Liver (tissue), 9 donors: ENCODE measurements around the gene CC2D2A. TPM values are rescaled to one million over a fixed set of nuclear protein-coding genes. Genes with fewer than 3 reads are reported as not detected.

ENCODE experiments used
- DNase-seq: peaks from one replicate; pipeline ENCODE4 v3.0.0-alpha.2; 2017; ENCODE audit warnings: low spot score
- H3K27ac ChIP-seq, 2 donors: one replicate each; pipeline ENCODE4 v1.7.0; 2013; ENCODE audit warnings: inconsistent platforms in 2 of 2, low read length in 2 of 2, control low read depth in 1 of 2, low read depth in 1 of 2, mild to moderate bottlenecking in 1 of 2
- H3K27me3 ChIP-seq, 4 donors: one replicate each; pipeline versions ENCODE4 v1.6.1 to v1.7.0; 2013; ENCODE audit warnings: low read length in 3 of 4, inconsistent platforms in 1 of 4, mild to moderate bottlenecking in 1 of 4, moderate library complexity in 1 of 4; ENCODE audit not compliant: control insufficient read depth in 4 of 4, insufficient read depth in 4 of 4
- H3K36me3 ChIP-seq, 4 donors: one replicate each; pipeline versions ENCODE4 v1.6.1 to v1.7.0; 2013; ENCODE audit warnings: low read length in 3 of 4, mild to moderate bottlenecking in 3 of 4, low read depth in 1 of 4, moderate library complexity in 1 of 4; ENCODE audit not compliant: control insufficient read depth in 4 of 4, insufficient read depth in 3 of 4
- H3K4me1 ChIP-seq, 4 donors: one replicate each; pipeline versions ENCODE4 v1.6.1 to v1.7.0; 2013; ENCODE audit warnings: low read length in 3 of 4, mild to moderate bottlenecking in 3 of 4, moderate library complexity in 1 of 4; ENCODE audit not compliant: control insufficient read depth in 4 of 4, insufficient read depth in 4 of 4
- H3K4me3 ChIP-seq, 3 donors: one replicate each; pipeline versions ENCODE4 v1.6.1 to v1.7.0; 2013; ENCODE audit warnings: low read length in 3 of 3, control low read depth in 1 of 3, low read depth in 1 of 3, mild to moderate bottlenecking in 1 of 3
- H3K9ac ChIP-seq, 2 donors: one replicate each; pipeline ENCODE4 v1.7.0; 2013; ENCODE audit warnings: low read length in 2 of 2, mild to moderate bottlenecking in 2 of 2, moderate library complexity in 2 of 2, control low read depth in 1 of 2, low read depth in 1 of 2
- H3K9me3 ChIP-seq, 4 donors: one replicate each; pipeline versions ENCODE4 v1.6.1 to v1.7.0; 2013; ENCODE audit warnings: low read length in 3 of 4; ENCODE audit not compliant: control insufficient read depth in 4 of 4
- ATF3 ChIP-seq: IDR thresholded peaks from 2 replicates; pipeline ENCODE4 v1.6.1; 2016; ENCODE audit warnings: antibody characterized with exemption
- CTCF ChIP-seq: fragments of 150-350 bp; IDR thresholded peaks from 2 replicates; pipeline ENCODE4 v1.5.1; 2017; ENCODE audit warnings: improper control_type of control experiment, low read depth, low read length; ENCODE audit not compliant: missing input control
- EGR1 ChIP-seq, 2 donors: IDR thresholded peaks; 2 replicates each; pipeline ENCODE4 v1.6.1; 2016 to 2018; ENCODE audit warnings: antibody characterized with exemption in 2 of 2, low read depth in 2 of 2
- FOXA1 ChIP-seq: IDR thresholded peaks from 2 replicates; pipeline ENCODE4 v1.6.1; 2016; ENCODE audit warnings: antibody characterized with exemption
- GABPA ChIP-seq, 2 donors: IDR thresholded peaks in 1 of 2; conservative IDR thresholded peaks in 1 of 2; 2 replicates each; pipeline ENCODE4 v1.6.1; 2016; ENCODE audit warnings: antibody characterized with exemption in 2 of 2, mild to moderate bottlenecking in 1 of 2, moderate library complexity in 1 of 2
- HNF4A ChIP-seq, 2 donors: conservative IDR thresholded peaks; 2 replicates each; pipeline ENCODE4 v1.6.1; 2016; ENCODE audit warnings: antibody characterized with exemption in 2 of 2, mild to moderate bottlenecking in 2 of 2
- HNF4G ChIP-seq: IDR thresholded peaks from 2 replicates; pipeline ENCODE4 v1.6.1; 2016; ENCODE audit warnings: antibody characterized with exemption
- JUND ChIP-seq, 2 donors: IDR thresholded peaks; 2 replicates each; pipeline ENCODE4 v1.6.1; 2016; ENCODE audit warnings: antibody characterized with exemption in 2 of 2
- MAX ChIP-seq: IDR thresholded peaks from 2 replicates; pipeline ENCODE4 v1.6.1; 2016; ENCODE audit warnings: antibody characterized with exemption
- NR2F2 ChIP-seq: IDR thresholded peaks from 2 replicates; pipeline ENCODE4 v1.6.1; 2016; ENCODE audit warnings: antibody characterized with exemption
- RAD21 ChIP-seq, 2 donors: IDR thresholded peaks; 2 replicates each; pipeline ENCODE4 v1.6.1; 2016; ENCODE audit warnings: antibody characterized with exemption in 2 of 2, mild to moderate bottlenecking in 2 of 2
- REST ChIP-seq: IDR thresholded peaks from 2 replicates; pipeline ENCODE4 v1.6.1; 2016; ENCODE audit warnings: antibody characterized with exemption, mild to moderate bottlenecking
- RXRA ChIP-seq, 2 donors: IDR thresholded peaks; 2 replicates each; pipeline ENCODE4 v1.6.1; 2017 to 2018; ENCODE audit warnings: antibody characterized with exemption in 2 of 2, mild to moderate bottlenecking in 1 of 2
- TAF1 ChIP-seq: conservative IDR thresholded peaks from 2 replicates; pipeline ENCODE4 v1.6.1; 2016; ENCODE audit warnings: antibody characterized with exemption, mild to moderate bottlenecking
- YY1 ChIP-seq: IDR thresholded peaks from 2 replicates; pipeline ENCODE4 v1.6.1; 2016; ENCODE audit warnings: antibody characterized with exemption, mild to moderate bottlenecking
- ZBTB33 ChIP-seq: IDR thresholded peaks from 2 replicates; pipeline ENCODE4 v1.6.1; 2016; ENCODE audit warnings: antibody characterized with exemption
- WGBS: extraction: QIAGEN DNeasy Blood & Tissue Kit; methylation state at CpG from one replicate; pipeline ENCODE4 v1.1.7; 2013; 5-methylcytosine and 5-hydroxymethylcytosine counted together
- polyA plus RNA-seq, 2 donors: library from polyadenylated mRNA; stranded (reverse) in 1 of 2; unstranded in 1 of 2; fragments of 200-250 nt in 1 of 2; fragments of >200 nt in 1 of 2; fragmentation: Nextera tagmentation in 1 of 2; extraction: Ambion mirVana in 1 of 2; gene quantifications; one replicate each; pipeline versions ENCODE4 v1.2.1 to v1.2.3, GENCODE V29; 2013 to 2015
- total RNA-seq, 2 donors: library from RNA; depleted of rRNA; stranded (reverse); fragments of >200 nt; gene quantifications; one replicate each; pipeline ENCODE4 v1.2.3, GENCODE V29; 2014
- donor health status: healthy.
- donor health status: healthy.
- donor health status: healthy.
- donor health status: healthy.
- donor health status: healthy.

CC2D2A gene
- total and polyA plus RNA-seq, 4 donors, result 2.3 to 3.8 (median 2.9) TPM

- Histone ChIP-seq H3K4me1 (peaks cover 2 to 11% (median 4%) of the 10 kb centered on the region in 4 donors), H3K9me3 (no peaks in the 10 kb centered on the region), H3K27me3 (no peaks in the 10 kb centered on the region), H3K4me3 (no peak overlapping the region), H3K36me3 (no peaks in the 10 kb centered on the region), H3K9ac (no peak overlapping the region), H3K27ac (no peak overlapping the region)
- WGBS, result 63% methylated on average over 2 of the region's 2 CpGs
- DNase-seq, result no peak
- TF ChIP-seq JUND (IDR thresholded peaks at IDR 0.05), result no peak
- TF ChIP-seq HNF4G, result no peak
Observed at GRCh38 chr4:15545371-15545770, 75.7 kb downstream of the CC2D2A start.

GRCh38 chr4:15547392-15547791, 77.7 kb downstream of the CC2D2A start:
- no peak for DNase-seq
- no peaks in the 10 kb centered on the region for H3K36me3 ChIP-seq
- WGBS, result 65% methylated on average over 3 of the region's 3 CpGs
- no peak overlapping the region for H3K27ac ChIP-seq
- no peak overlapping the region for H3K9ac ChIP-seq
- no peak for TF ChIP-seq JUND (IDR thresholded peaks at IDR 0.05)
- no peak for TF ChIP-seq YY1
- TF ChIP-seq MAX, result no peak
- no peak for TF ChIP-seq ZBTB33
- no peak for TF ChIP-seq HNF4A (conservative IDR thresholded peaks at IDR 0.05)
- TF ChIP-seq FOXA1, result no peak
- no peaks in the 10 kb centered on the region for H3K9me3 ChIP-seq
- no peaks in the 10 kb centered on the region for H3K27me3 ChIP-seq
- peaks cover 2 to 26% (median 11%) of the 10 kb centered on the region in 4 donors for H3K4me1 ChIP-seq
- no peak overlapping the region for H3K4me3 ChIP-seq

GRCh38 chr4:15550491-15550890, 80.8 kb downstream of the CC2D2A start:
- H3K9me3 ChIP-seq, result no peaks in the 10 kb centered on the region
- H3K4me3 ChIP-seq, result no peak overlapping the region
- no peaks in the 10 kb centered on the region for H3K27me3 ChIP-seq
- H3K4me1 ChIP-seq, result peaks cover 2 to 23% (median 14%) of the 10 kb centered on the region in 4 donors
- H3K9ac ChIP-seq, result no peak overlapping the region
- DNase-seq, result no peak
- no peak for TF ChIP-seq HNF4G
- no peak for TF ChIP-seq HNF4A (conservative IDR thresholded peaks at IDR 0.05)
- no peak for TF ChIP-seq TAF1
- TF ChIP-seq ZBTB33, result no peak
- TF ChIP-seq EGR1 (IDR thresholded peaks at IDR 0.05; ENCODE audit: low read depth in 2 of 2), result no peak
- TF ChIP-seq REST, result no peak
- TF ChIP-seq YY1, result no peak
- no peak for TF ChIP-seq CTCF
- TF ChIP-seq RAD21 (IDR thresholded peaks at IDR 0.05), result no peak
- no peak for TF ChIP-seq RXRA (IDR thresholded peaks at IDR 0.05)
- TF ChIP-seq GABPA (IDR thresholded peaks at IDR 0.05 in 1 of 2, conservative IDR thresholded peaks at IDR 0.05 in 1 of 2), result no peak
- no peak for TF ChIP-seq JUND (IDR thresholded peaks at IDR 0.05)
- TF ChIP-seq ATF3, result no peak
- TF ChIP-seq NR2F2, result no peak
- 97% methylated on average over 3 of the region's 3 CpGs for WGBS
- H3K36me3 ChIP-seq, result no peaks in the 10 kb centered on the region
- no peak overlapping the region for H3K27ac ChIP-seq
